ENCODE measurements around the gene CA5A.
"Not testable (repeated sequence)": the region's sequence is repeated elsewhere in the genome, so short reads cannot be mapped to it uniquely, and the experiment has no call there.

Gene CA5A

GRCh38 chr16:87947356-87948118 lies 11.2 kb upstream of the CA5A start:
- no peak for FAIRE-seq

- no peak for FAIRE-seq
Observed at GRCh38 chr16:87946596-87947347, 10.4 kb upstream of the CA5A start.

GRCh38 chr16:87945351-87946042 lies 9.2 kb upstream of the CA5A start:
- no peak for FAIRE-seq

- no peak for FAIRE-seq
Observed at GRCh38 chr16:87942680-87943079, 6.4 kb upstream of the CA5A start.

- FAIRE-seq: no peak
Observed at GRCh38 chr16:87939562-87940423, 3.5 kb upstream of the CA5A start.

GRCh38 chr16:87938412-87938949 lies 2.2 kb upstream of the CA5A start:
- no peak for FAIRE-seq

- not testable (repeated sequence) for FAIRE-seq
Observed at GRCh38 chr16:87937231-87937542, 858 bp upstream of the CA5A start.

- not testable (repeated sequence) for FAIRE-seq
Observed at GRCh38 chr16:87936016-87936374, 334 bp downstream of the CA5A start.

- FAIRE-seq: not testable (repeated sequence)
Observed at GRCh38 chr16:87934752-87935425, 1.4 kb downstream of the CA5A start.

- no peak for FAIRE-seq
Observed at GRCh38 chr16:87933140-87933495, 3.2 kb downstream of the CA5A start.

- FAIRE-seq: not testable (repeated sequence)
Observed at GRCh38 chr16:87932475-87933139, 3.7 kb downstream of the CA5A start.

GRCh38 chr16:87931504-87931903 lies 4.8 kb downstream of the CA5A start:
- FAIRE-seq: no peak

- FAIRE-seq: no peak
Observed at GRCh38 chr16:87930456-87930855, 5.9 kb downstream of the CA5A start.

- FAIRE-seq: no peak
Observed at GRCh38 chr16:87929986-87930385, 6.3 kb downstream of the CA5A start.

GRCh38 chr16:87927195-87927562 lies 9.2 kb downstream of the CA5A start:
- FAIRE-seq: no peak

- FAIRE-seq: no peak
Observed at GRCh38 chr16:87926246-87927194, 9.8 kb downstream of the CA5A start.

- FAIRE-seq: no peak
Observed at GRCh38 chr16:87924811-87925670, 11.3 kb downstream of the CA5A start.

- FAIRE-seq: no peak
Observed at GRCh38 chr16:87924041-87924810, 12.1 kb downstream of the CA5A start.
